ENCODE results near the gene LEPROT.
A peak's percentile ranks its signal among the peaks of the same experiment; 100 is the strongest.
"Not testable (repeated sequence)": the region's sequence is repeated elsewhere in the genome, so short reads cannot be mapped to it uniquely, and the experiment has no call there.

The LEPROT gene, protein sequence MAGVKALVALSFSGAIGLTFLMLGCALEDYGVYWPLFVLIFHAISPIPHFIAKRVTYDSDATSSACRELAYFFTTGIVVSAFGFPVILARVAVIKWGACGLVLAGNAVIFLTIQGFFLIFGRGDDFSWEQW

DNA sequence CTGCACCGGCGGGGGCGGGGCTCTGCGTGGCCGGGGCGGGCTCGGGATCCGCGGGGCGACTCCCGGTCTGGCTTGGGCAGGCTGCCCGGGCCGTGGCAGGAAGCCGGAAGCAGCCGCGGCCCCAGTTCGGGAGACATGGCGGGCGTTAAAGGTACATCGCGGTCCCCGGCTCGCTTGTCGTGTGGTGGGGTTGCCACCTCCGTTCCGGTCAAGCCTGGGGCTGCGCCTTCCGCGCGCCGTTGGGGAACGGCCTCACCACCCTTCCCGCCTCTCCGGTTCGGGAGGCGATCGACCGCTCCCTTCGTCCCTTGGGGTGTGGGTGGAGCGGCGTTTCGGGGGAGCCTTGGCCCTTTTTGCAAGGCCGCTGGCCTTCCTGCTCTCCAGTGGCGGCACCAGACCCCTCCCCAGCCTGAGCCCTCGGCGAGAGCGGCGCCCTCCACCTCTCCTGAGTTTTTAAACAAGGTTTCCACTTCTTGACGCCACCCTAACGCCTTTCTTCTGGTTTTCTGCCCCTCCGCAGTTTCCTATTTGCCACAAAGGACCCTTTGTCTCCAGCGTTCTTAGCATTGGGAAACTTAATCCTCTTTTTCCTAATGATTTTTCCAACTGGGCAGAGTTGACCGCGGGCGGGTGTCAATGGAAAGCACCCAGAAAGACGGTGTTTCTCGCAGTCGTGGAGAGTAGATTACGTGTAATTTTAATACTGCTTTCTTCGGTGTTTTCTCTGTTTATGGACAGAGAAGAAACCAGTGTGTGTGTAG lies at the start of gene LEPROT, which contains the start of gene LEPR:
Gene LEPROT, plus strand, starts transcription at position 79 of the 761 bp plus-strand sequence. Its CDS starts 57 bp downstream, at position 136.
Gene LEPR, plus strand, starts transcription at position 79 of the 761 bp plus-strand sequence. CDS start 144,898 bp downstream, outside the sequence.
- peak; percentile 93 to 97 for DNase-seq

DNA sequence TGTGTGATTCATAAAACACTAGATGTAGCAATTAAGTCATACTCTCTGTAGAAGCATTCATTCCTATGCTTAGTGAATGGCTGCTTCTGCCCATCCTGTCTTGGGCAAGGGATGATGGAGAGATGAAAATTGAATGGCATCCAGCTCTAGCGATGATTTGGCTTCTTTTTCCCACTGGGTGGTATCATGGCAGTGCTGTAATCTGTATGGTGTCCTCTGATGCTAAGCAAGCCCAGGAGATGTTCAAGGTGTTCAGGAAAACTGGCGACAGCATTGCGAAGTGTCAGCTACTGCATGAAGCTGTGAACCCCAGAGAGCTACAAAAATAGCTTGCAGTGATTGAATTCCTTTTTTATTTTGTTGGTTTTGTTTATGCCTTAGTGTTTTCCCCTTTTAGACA lies 48.9 kb upstream of the LEPROT start:
- DNase-seq: no peak

DNA sequence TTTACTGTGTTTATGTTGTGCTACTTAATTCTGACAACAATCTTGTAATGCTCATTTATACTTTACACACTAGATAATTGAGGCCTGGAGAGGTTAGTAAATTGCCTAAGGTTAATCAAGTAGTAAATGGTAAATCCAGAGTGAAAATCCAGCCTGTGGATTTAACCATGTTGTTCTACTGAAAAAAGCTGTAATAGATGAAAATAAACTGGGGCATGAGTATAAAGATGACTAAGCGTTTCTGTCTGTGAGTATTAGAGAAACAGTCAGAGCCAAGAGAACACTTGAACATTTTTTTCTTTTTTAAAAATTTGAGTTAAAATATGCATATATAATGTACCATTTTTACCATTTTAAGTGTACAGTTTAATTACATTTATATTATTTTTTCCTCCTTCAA lies 47.9 kb upstream of the LEPROT start:
- no peak for DNase-seq

DNA sequence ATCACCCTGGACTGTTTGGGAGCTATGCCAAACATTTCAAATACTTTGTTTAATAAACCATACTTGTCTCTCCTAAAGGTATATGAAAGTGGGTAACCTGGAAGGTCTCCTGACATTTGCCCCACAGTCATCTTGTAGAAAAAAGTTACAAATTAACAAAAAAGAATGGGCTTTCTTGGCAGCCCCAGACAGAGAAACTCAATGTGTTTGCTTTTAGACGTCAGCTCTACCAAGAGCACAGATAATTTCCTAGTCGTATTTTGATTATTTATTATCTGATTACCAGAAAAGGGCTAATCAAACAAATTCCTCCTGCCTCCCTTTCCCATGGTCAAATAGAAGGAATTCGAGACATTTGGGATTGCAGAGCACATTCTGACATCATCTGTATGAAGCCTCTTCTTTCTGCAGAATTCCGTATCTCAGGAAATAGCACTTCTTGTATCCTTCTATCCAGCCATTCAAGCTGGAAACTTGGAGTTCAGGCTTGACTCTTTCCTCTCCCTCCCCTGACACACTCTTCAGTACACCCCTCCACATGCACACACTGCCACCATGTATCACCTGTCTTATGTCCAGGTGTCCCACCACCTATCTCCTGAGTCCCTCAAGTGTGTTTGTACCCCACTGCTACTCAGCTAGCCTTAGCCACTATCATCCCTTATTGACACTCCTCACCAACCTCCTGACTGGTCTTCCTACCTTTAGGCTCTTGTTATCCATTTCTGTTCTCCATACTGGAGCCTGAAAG lies 42.8 kb upstream of the LEPROT start:
- DNase-seq: no peak

DNA sequence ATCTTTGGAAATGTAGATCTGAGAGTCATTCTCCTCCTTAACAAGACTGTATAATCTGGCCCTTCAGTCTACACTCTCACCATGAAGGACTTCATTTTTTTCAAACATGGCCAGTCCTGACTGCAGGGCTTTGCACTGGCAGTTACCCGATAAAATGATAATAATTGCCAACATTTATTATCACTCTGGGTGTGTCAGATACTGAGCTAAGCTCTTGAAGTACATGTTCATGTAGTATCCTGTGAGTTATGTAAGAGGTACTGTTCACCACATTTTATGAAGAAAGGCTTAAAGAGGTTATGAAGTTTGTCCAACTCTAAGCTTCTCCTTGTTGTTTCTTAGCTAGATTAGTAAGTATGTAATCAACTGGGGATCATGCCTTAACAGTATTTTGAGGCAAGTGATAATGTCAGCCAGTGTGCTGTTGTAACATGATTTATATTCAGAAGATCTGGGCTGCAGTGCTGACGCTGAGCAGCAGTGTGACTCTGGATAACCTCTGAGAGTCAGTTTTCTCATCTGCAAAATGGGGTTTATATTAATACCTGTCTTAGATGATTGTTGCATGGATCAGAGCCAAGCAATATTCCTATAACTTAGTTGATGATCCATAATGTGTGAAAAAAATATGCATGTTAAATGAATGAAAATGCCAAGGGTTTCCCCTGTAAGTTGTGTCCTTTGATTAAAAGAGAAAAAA lies 42.1 kb upstream of the LEPROT start:
- no peak for DNase-seq

DNA sequence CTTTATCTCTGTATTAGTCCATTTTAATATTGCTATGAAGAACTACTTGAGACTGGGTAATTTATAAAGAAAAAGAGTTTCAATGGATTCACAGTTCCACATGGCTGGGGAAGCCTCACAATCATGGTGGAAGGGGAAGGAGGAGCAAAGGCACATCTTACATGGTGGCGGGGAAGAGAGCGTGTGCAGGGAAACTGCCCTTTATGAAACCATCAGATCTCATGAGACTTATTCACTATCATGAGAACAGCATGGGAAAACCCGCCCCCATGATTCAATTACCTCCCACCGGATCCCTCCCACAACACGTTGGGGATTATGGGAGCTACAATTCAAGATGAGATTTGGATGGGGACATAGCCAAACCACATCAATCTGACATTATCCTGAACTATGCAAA lies 36.0 kb upstream of the LEPROT start:
- not testable (repeated sequence) for DNase-seq

DNA sequence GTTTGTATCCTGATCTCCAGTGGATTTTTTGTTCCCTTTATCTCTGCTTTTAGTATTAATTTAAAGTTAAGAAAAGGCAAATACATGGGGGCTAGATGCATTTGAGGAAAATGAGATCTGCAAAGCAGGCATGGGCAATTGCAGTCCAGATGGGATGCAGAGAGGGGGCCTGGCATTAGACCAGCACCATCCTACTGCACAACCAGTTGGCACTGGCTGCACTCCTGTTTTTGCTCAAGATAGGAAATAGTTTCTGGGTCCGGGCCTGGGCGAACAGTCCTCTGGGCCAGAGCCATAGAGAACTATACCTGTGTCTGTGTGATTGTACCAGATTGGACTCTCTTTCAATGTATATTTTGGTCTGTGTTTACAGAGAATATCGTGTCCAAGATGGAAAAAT lies 34.0 kb upstream of the LEPROT start:
- no peak for DNase-seq

DNA sequence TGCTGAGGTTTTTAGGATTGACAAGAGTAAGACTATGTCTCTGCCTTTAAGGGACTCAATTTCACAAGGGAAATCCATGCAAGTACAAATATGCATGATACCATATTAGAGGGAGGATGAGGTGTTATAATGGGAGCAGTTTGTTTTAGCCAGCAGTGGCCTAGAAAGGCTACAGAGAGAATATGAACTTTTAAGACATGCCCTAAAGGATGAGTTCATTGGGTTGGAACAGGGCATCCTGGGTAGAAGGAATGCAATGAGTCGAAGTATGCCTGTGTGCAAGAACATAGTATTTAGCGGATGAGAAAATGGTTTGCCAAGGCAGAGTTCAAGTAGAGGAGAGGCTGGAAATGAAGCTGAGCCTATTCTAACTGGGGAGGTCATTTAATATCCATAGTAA lies 32.6 kb upstream of the LEPROT start:
- DNase-seq: no peak

DNA sequence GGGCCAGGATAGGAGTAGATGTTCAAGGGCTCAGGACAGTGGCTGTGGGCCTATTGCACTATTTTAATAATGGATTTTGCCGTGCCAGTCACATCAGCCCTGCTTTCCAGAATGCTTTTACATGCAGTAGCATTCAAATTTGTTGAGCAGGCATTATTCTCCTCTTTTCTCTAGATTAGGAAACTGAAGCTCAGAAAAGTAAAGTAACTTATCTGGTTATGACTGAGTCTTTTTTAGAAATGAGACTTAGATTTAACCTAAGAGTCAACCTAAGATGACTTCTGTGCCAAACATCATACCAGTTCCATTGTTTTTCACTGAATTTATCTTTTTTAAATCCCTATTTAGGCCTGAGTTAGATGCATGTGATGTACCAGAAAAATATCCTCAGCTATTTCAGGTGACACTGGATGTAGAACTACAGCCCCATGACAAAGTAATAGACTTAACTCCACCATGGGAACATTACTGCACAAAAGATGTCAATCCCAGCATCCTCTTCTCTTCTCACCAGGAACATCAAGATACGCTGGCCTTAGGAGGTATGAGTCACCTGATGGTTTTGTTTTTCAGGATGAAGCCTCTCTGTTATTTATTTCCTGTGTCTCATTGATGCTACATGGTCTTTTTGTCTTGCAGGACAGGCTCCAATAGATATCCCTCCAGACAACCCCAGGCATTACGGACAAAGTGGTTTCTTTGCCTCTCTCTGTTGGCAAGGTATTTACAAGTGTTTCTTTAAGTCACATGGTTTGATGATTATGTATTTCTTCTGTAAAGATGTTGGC lies 31.4 kb upstream of the LEPROT start:
- no peak for DNase-seq

DNA sequence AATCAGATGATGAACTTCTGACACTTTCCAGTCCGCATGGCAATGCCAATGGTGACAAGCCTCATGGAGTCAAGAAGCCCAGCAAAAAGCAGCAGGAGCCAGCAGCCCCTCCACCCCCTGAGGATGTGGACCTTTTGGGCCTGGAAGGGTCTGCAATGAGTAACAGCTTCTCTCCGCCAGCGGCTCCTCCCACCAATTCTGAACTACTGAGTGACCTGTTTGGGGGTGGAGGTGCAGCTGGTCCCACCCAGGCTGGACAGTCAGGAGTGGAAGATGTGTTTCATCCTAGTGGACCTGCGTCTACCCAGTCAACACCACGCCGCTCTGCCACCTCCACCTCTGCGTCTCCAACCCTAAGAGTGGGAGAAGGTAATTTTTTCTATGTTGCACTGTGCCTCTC lies 28.0 kb upstream of the LEPROT start:
- no peak for DNase-seq

DNA sequence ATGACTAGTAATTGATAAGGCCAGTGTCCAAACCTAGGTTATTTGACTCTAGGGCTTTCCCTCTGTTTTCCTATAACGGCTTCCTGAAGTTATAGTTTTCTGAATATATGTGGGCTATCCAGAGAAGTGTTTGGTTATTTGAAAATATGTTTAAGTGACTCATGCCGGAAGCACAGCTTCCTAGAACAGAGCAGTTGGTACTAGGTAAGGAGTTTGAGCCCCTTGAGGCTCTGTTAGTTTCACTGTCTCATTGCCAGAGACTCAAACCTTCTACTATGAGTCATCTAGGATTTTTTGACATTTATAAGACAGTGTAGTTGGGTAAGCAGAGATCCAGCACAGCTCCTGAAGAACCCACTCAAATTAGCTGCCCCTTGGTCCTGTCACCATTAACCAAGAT lies 27.1 kb upstream of the LEPROT start:
- no peak for DNase-seq

DNA sequence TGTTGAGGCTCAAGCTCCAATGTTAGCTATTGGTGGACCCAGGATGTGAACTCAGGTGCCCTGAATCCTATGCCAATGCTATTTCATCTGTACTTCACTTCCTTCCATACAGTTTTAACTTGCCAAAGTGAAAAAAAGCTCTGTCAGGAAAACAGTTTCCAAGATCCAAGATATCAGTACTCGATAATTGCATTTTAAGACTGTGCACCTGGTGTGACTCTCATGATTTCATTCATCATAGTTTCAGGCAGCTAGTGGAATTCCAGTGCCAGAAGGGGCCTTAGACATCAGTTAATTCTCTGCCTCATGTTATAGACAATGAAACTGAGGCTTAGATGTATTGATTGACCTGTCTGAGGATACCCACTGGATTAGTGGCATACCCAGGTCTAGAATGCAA lies 26.5 kb upstream of the LEPROT start:
- DNase-seq: no peak

DNA sequence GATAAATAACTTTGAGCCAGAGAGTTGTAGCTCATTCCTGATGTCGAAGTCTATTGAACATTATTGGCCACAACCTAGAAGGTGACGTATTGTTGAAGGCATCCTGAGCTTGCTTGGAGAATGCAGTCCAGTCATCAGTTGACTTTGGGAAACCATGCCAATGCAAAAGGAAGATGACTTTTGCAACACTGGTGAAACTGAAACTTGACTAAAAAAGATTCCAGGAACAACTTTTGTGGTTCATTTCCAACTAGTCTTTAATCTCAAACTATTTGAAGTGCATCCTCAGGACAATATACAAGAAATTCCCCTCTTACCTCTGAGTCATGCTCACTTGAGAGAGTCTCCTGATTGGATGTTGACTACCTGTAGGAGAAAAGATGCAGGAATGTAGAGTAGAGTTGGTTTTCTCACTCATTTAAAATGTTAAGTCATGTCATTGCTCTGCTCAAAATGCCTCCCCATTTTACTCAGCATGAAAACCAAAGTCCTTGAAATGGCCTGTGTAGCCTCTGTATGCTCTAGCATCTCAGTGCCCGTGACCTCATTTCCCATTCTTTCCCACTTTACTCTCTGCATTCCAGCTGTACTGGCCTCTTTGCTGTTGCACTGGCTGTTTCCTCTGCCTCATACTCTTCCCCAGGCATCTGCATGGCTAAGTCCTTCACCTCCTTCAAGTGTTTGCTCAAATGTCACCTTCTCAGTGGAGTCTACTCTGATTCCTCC lies 24.4 kb upstream of the LEPROT start:
- DNase-seq: no peak

DNA sequence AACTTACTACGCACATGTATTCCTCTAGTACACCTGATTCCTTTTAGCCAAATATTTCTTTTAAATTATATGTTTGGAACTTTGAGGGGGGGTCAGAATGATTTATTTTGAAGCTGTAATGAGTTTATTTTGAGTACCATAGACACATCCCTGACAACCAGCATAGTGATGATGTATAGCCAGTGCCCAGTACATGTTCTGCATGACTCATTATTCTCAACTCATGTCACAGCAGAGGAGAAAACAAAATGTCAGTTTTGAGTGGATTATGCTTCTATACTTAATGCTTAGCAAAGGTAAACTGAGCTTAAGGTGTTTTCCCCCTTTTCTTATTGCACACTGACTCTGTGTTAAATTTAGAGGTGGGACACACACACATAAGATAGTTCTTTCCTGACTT lies 22.4 kb upstream of the LEPROT start:
- no peak for DNase-seq

DNA sequence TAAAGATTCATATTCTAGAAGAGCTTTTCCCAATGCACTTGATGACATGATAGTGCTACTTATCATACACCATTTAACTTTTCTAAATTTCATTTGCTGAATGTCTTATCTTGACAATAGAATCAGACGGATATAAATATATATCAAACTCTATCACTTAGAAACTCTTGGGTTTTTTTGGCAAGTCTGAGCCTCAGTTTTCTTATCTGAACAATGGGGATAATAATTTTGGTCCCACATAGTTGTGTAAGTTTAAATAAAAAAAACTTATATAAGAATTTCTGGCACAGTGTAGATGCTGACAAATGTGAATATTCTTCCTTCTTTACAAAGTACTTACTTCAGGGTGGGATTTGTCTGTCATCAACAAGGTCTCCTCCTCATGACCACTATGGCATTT lies 21.5 kb upstream of the LEPROT start:
- DNase-seq: no peak

DNA sequence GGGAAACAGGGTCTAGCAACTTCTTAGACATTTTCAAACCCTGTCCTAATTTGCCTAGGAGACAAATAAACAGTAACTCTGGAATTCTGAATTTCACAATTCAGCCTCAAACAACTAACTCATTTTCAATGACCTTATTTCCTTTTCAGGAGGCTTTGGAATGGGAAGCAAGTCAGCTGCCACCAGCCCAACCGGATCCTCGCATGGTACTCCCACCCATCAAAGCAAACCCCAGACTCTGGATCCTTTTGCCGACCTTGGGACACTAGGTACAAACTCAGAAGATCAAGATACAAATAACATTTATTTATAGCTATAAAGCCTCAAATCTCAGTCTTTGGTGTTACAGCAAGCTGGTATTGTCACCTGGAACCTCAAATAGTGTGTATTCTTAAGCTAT lies 18.9 kb upstream of the LEPROT start:
- DNase-seq: no peak

DNA sequence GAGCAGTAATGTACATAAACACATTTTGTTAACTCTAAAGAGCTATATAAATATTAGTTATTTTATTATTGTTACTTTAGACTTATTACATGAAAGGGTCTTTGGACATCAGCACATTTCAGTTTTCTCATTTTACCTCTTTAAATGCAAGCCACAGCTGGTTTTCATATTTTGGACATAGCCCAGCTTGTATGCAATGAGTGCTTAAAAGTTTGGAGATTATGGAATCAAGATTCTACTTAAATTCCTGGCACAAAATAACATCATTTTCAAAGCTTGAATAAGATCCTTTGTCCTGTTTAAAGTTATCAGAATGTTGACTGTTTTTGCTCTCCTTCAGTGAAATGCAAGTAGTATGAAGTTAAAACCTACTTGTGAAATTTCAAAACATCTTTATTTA lies 15.5 kb upstream of the LEPROT start:
- DNase-seq: no peak

DNA sequence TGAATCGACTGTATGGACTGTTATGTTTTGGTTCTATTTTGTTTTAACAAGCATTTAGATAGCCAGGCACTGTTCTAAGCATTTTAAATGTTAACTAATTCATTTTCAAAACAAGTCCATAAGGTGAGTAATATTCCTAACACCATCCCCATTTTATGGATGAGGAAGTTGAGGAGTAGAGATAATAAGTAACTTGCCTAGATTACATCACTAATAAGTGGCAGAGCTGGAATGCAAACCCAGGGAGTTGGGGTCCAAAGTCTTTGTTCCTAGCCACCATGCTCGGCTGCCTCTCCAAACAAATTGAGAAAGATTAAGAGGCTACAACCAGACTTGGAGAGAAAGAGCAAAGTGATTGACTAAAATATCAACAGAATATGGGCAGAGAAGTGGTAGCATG lies 12.6 kb upstream of the LEPROT start:
- no peak for DNase-seq

DNA sequence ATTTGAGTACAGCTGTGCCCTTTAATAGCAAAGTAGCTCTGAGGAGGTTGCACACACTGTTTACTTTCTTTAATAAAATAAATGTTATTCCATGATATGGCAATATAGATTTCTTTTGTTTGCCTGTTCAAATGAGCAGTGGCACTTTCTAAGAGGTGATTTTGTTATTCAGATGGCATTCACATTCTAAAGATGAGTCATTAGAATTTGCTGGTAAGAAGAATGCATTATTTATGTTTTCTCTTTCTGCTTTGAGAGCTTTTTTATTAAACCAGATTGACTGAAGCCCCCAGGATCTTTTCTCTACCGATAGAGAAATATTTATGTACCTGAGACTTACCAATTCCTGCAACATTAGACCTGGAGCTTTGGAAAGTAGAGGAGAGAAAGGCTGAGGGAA lies 11.2 kb upstream of the LEPROT start:
- DNase-seq: no peak

DNA sequence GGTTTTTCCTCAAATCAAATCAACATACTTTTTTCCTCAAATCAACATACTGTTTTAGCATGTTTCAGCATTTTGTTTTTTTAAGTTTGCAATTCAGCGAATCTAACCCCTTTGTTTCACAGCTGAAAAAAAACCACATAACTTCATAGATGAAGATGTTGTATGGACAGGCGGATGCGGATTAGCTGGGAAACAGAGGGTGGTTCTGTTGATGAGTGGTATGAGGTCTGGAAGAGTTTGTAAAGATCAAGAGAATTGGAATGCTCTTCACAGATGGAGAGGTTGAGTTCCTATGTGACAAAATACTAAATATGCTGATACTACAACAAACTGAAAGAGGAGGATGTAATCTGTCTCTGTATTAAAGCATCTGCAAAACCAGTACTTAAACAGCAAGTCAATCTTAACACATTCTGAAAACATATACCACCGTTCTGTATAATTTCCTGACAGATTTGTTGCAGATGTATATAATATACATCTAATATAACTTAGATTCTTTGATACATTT lies 10.6 kb upstream of the LEPROT start:
- DNase-seq: no peak

DNA sequence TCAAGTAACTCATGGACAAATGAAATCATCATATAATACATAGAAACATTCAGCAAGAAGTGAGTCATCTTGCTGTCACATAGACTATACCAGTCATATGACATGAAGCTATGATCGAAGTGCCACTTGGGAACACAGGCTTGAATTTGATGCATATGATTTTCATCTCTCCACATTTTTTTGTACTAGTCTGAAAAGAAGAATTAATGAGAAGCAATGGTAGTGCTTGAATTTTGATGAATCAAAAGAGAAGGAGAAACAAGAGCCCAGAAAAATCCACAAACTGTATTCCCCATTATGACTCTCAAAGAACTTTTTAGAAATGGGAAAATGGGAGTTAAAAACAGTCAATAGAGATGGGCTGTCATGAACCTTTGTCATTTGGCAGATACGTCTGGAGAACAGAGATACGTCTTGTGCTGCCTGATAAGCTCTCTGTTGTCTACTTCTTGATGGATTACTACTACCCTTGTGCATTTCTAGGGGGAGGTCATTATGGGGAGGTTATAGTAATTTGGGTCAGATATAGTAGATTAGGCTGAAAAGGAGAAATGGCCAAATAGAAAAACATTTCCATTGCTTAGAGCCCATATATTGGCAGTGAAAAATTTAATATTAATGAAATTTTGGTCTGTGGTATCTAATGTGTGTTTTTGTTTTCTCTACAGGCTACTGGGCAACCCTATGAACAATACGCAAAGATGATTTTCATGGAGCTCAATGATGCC lies 8.0 kb upstream of the LEPROT start:
- DNase-seq: no peak

Measured in NCI-H2081 (cell line).